GM18858 (cell line): ENCODE data around the gene FBXO31.

Experiments used
- ATAC-seq: cut with Tn5 transposase; IDR thresholded peaks from one replicate; pipeline ENCODE4 v1.9.1; 2021; ENCODE audit not compliant: unreplicated experiment

The FBXO31 gene, protein sequence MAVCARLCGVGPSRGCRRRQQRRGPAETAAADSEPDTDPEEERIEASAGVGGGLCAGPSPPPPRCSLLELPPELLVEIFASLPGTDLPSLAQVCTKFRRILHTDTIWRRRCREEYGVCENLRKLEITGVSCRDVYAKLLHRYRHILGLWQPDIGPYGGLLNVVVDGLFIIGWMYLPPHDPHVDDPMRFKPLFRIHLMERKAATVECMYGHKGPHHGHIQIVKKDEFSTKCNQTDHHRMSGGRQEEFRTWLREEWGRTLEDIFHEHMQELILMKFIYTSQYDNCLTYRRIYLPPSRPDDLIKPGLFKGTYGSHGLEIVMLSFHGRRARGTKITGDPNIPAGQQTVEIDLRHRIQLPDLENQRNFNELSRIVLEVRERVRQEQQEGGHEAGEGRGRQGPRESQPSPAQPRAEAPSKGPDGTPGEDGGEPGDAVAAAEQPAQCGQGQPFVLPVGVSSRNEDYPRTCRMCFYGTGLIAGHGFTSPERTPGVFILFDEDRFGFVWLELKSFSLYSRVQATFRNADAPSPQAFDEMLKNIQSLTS

GRCh38 chr16:87383505-87384161, at the start of gene FBXO31:
Gene FBXO31 (minus strand): TSS chr16:87383776. CDS start chr16:87383744, 32 bp downstream.
- ATAC-seq: peak; percentile 24

DNA sequence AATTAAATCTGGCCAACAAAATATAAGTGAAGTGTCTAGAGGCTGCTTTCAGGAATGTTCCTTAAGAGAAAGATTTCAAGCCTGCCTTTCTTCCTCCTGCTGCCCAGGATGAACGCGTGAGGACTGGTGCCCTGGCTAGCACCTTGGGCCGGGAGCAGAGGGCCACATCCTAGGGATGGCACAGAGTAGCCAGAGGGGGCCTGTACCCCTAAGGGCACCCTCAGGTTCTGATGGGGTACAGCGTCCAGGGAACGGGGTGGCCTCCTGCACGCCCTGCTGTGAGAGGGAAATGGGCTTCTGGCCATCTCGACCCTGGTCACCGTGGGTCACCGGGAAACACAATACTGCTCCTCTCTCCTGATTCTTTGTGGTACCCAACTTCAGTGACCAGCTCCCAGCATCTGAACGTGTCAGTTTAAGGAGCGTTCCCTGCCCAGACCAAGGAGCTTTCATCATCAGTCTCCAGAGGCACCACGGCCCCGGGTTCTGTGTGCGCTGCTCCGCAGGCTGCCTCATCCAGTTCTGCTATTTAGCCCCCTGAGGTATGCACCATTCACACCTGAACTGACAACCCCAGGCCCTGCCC, 48.8 kb upstream of the FBXO31 start:
- no peak for ATAC-seq

DNA sequence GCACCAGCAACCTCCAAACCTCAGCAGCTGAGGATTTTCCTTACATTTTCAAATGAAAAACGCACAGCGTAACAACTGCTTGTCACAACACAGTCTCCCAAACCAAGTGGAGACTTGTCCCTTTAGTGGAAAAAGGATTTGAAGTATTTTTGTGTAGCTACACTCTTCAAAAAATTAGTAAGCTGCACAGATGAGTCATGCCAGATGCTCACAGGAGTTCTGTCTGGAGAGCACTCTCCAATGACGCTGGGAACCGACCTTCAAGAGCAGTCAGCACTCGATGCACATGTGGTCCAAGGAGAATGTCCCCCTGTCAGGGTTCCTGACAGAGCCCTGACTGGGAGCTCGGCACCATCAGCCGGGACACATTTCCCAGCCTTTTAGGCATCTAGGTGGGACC, 48.4 kb upstream of the FBXO31 start:
- no peak for ATAC-seq

GRCh38 chr16:87426423-87427215, 43.0 kb upstream of the FBXO31 start:
- ATAC-seq: no peak

GRCh38 chr16:87425941-87426340, 42.4 kb upstream of the FBXO31 start:
- ATAC-seq: no peak

GRCh38 chr16:87424266-87424665, 40.7 kb upstream of the FBXO31 start:
- no peak for ATAC-seq

DNA sequence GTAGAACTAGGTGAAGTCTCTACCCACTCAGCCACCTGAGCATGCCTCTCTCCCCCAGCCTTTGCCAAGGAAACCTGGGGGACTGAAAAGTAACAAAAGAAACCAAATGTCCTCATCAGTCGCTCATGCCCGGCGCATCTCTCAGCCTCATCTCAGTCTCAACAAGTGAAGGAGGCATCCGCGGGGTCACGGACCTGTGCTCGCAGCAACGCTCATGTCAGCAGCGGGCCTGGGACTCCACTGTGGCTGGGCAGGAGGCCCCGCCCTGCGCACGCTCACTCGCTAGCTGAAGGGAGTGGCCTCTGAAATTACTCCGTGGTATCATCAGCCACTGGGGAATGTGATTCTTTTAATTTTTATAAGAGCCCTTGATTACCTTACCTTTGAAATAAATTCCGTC, 39.9 kb upstream of the FBXO31 start:
- no peak for ATAC-seq

DNA sequence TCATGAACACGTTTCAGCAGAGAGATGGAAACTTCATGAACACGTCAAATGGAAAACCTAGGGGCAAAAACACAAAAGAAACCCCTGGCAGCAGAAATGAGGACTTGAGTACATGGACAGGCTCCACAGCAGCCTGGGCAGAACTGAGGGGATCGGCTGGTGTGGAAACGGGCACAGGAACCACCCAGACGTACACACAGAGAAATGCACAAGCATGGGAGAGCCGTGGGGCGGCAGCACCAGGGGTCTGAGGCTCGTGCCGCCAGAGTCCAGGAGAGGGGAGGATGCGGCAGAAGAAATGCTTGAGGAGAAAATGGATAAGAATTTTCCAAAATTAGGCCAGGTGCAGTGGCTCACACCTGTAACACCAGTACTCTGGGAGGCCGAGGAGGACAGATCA, 38.5 kb upstream of the FBXO31 start:
- ATAC-seq: no peak

GRCh38 chr16:87421003-87421912, 37.7 kb upstream of the FBXO31 start:
- no peak for ATAC-seq

GRCh38 chr16:87420026-87421002, 36.7 kb upstream of the FBXO31 start:
- ATAC-seq: no peak

- no peak for ATAC-seq
Observed at GRCh38 chr16:87418644-87419043, 35.1 kb upstream of the FBXO31 start.

DNA sequence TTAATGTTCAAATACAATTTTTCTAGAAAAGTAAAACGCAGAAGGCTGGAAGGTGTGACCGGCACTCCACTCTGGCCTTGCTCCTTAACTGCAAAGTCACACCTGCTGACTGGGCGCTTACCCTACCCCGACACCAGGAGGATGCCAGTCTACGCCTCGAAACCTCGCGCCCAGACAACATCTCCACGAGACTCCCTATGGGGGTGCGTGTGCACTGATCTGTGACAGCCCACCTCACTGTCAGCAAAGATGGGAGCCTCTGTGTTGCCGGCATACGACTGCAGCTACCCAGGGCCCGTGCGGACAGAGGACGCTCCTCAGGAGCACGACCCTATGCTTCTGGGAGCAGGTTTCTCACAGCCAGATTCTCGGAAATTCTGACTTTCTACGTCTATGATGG, 34.6 kb upstream of the FBXO31 start:
- no peak for ATAC-seq

GRCh38 chr16:87417528-87417910, 33.9 kb upstream of the FBXO31 start:
- ATAC-seq: no peak

GRCh38 chr16:87416826-87417527, 33.4 kb upstream of the FBXO31 start:
- no peak for ATAC-seq

DNA sequence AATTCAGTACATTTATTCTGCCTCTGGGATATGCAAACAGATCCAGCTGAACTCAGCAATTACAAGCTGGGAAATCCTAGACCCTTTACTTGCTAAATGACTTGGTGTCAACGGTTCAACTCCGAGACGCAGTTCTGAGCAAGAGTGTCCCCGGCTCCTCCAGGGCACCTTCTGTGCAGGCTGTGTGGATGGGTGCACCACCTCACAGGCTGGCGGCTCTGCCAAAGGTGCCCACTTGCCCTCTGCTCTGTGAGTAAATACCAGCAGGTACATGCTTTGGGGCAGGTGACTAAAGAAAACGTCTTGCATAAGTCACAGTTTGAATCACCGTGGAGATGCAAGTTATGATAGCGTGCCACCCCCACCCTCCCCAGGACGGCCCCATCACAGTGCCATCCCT, 31.9 kb upstream of the FBXO31 start:
- ATAC-seq: no peak

- ATAC-seq: no peak
Observed at GRCh38 chr16:87414251-87414680, 30.7 kb upstream of the FBXO31 start.

DNA sequence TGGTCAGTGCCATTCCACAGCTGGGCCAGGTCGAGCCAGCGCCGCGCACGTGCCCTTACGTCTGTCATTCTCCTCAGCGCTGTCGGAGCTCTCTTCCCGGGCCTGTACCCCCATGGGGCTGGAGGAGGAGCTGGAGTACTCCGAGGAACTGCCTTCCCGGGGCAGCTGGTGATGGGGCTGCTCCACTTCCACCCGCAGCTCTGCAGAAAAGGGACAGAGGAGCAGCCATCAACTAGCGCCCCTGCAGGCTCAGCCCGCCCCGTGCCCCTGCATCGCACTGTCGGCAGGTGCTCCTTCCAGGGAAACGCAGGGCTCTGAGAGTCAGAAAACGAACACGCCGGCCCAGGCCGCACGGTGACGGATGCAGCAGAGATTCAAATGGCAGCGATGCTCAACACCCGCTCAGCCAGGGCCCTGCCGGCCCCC, 29.4 kb upstream of the FBXO31 start:
- ATAC-seq: no peak

DNA sequence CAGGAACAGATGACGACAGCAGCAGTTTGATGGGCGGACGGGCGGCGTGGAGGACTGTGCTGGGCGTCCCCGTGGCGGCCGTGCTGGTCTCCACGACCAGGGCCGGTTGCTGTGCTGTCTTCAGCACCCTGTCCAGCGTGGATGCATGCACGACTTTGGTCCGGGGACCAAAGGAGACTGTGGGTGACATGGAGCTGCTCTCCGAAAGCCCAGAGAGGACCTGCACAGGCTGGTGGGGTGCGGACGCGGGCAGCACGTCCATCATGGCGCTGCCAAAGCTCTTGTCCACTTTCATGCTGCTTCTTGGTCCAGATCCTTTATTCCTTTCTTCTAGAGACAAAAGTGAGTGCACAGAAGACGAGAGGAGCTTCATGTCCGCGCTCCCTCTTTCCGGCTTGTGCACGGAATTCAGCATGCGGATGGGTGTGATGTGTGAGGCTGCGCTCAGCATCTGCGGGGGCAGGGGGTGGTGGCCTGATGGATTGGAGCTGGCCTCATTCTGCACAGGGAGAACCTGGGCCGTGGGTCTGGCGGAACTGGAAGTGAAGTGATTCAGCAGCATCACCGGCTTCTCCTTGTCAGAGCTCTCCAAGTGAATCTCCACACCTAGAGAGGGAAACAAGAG, 28.9 kb upstream of the FBXO31 start:
- ATAC-seq: no peak
